ENCODE data around the gene MARS1. TPM values are rescaled to one million over a fixed set of nuclear protein-coding genes. Genes with fewer than 3 reads are reported as not detected.

Gene MARS1
- total RNA-seq, 1 donor from 2014 or later = 350 TPM

DNA sequence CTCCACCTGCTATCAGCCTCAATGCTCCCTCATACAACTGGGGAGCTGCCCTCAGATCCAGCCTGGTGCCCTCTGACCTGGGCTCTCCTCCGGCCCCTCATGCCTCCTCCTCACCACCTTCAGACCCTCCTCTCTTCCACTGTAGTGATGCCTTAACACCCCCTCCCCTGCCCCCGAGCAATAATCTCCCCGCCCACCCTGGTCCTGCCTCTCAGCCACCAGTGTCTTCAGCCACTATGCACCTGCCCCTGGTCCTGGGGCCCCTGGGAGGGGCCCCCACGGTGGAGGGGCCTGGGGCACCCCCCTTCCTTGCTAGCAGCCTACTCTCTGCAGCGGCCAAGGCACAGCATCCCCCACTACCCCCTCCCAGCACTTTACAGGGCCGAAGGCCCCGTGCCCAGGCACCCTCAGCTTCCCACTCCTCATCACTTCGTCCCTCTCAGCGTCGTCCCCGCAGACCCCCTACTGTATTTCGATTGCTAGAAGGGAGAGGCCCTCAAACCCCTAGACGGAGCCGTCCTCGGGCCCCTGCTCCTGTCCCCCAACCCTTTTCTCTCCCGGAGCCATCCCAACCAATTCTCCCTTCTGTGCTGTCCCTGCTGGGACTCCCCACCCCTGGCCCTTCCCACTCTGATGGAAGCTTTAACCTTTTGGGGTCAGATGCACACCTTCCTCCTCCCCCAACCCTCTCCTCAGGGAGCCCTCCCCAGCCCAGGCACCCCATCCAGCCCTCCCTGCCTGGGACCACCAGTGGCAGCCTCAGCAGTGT lies 37.9 kb downstream of the MARS1 start:
- Mint-ChIP-seq H3K27ac (ENCODE audit: unreplicated experiment) (peak overlapping the region; percentile 45), H3K4me1 (ENCODE audit: low read depth) (peaks cover 46% of the 10 kb centered on the region), H3K27me3 (ENCODE audit: low read depth) (no peaks in the 10 kb centered on the region), H3K36me3 (ENCODE audit: low read depth) (peaks cover 19% of the 10 kb centered on the region), H3K9me3 (ENCODE audit: low read depth) (no peaks in the 10 kb centered on the region), H3K4me3 (ENCODE audit: unreplicated experiment) (no peak overlapping the region)
- TF ChIP-seq, protein P1, sequence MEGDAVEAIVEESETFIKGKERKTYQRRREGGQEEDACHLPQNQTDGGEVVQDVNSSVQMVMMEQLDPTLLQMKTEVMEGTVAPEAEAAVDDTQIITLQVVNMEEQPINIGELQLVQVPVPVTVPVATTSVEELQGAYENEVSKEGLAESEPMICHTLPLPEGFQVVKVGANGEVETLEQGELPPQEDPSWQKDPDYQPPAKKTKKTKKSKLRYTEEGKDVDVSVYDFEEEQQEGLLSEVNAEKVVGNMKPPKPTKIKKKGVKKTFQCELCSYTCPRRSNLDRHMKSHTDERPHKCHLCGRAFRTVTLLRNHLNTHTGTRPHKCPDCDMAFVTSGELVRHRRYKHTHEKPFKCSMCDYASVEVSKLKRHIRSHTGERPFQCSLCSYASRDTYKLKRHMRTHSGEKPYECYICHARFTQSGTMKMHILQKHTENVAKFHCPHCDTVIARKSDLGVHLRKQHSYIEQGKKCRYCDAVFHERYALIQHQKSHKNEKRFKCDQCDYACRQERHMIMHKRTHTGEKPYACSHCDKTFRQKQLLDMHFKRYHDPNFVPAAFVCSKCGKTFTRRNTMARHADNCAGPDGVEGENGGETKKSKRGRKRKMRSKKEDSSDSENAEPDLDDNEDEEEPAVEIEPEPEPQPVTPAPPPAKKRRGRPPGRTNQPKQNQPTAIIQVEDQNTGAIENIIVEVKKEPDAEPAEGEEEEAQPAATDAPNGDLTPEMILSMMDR (IDR thresholded peaks at IDR 0.05) = no peak
- no peak for DNase-seq (ENCODE audit: low spot score)

DNA sequence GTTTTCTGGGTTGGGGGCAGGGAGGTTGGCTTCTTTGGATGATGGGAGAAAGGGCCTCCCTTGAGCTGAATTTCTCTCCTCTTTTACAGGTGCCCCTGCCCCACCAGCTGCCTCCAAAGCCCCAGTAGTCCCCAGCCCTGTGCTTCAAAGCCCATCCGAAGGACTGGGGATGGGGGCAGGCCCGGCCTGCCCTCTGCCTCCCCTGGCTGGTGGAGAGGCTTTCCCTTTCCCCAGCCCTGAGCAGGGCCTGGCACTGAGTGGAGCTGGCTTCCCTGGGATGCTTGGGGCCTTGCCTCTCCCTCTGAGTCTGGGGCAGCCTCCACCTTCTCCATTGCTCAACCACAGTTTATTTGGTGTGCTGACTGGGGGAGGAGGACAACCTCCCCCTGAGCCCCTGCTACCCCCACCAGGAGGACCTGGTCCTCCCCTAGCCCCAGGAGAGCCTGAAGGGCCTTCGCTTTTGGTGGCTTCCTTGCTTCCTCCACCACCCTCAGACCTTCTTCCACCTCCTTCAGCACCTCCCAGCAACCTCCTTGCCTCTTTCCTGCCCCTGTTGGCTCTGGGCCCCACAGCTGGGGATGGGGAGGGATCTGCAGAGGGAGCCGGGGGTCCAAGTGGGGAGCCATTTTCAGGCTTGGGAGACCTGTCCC lies 38.7 kb downstream of the MARS1 start:
- Mint-ChIP-seq H3K4me3 (ENCODE audit: unreplicated experiment) (no peak overlapping the region), H3K27me3 (ENCODE audit: low read depth) (no peaks in the 10 kb centered on the region), H3K36me3 (ENCODE audit: low read depth) (peaks cover 19% of the 10 kb centered on the region), H3K27ac (ENCODE audit: unreplicated experiment) (no peak overlapping the region), H3K4me1 (ENCODE audit: low read depth) (peaks cover 38% of the 10 kb centered on the region), H3K9me3 (ENCODE audit: low read depth) (no peaks in the 10 kb centered on the region)
- TF ChIP-seq, protein P1 (IDR thresholded peaks at IDR 0.05) = no peak
- DNase-seq (ENCODE audit: low spot score) = no peak

DNA sequence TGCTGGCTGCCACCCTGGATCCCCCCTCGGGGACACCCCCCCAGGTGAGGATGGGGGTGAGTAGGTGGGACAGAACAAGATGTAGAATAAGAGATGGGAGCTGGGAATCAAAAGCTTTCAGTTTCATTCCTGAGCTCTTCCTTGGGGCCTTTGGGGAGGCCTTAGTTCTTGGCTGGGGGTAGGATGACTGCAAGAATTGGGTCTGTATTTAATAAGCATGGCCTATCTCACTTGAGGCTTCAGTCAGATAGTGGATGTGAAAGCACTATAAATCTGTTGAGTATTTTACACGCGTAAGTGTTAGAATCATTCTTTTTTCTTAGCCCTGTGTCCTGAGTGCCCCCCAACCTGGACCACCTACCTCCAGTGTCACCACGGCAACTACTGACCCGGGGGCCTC lies 39.3 kb downstream of the MARS1 start:
- DNase-seq (ENCODE audit: low spot score) = no peak
- Mint-ChIP-seq H3K4me1 (ENCODE audit: low read depth) (peaks cover 32% of the 10 kb centered on the region), H3K27me3 (ENCODE audit: low read depth) (no peaks in the 10 kb centered on the region), H3K9me3 (ENCODE audit: low read depth) (no peaks in the 10 kb centered on the region), H3K36me3 (ENCODE audit: low read depth) (peaks cover 24% of the 10 kb centered on the region), H3K4me3 (ENCODE audit: unreplicated experiment) (no peak overlapping the region), H3K27ac (ENCODE audit: unreplicated experiment) (peak overlapping the region; percentile 27)
- TF ChIP-seq, protein P1 (IDR thresholded peaks at IDR 0.05) = no peak

DNA sequence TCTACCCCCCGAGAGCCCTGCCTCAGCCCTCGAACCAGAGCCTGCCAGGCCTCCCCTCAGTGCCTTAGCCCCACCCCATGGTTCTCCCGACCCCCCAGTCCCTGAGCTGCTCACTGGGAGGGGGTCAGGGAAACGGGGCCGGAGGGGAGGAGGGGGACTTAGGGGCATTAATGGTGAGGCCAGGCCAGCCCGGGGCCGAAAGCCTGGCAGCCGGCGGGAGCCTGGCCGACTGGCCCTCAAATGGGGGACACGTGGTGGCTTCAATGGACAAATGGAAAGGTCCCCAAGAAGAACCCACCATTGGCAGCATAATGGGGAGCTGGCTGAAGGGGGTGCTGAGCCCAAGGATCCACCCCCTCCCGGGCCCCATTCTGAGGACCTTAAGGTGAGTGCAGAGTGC lies 40.3 kb downstream of the MARS1 start:
- TF ChIP-seq, protein P1 (IDR thresholded peaks at IDR 0.05) = no peak
- Mint-ChIP-seq H3K27me3 (ENCODE audit: low read depth) (no peaks in the 10 kb centered on the region), H3K4me3 (ENCODE audit: unreplicated experiment) (no peak overlapping the region), H3K9me3 (ENCODE audit: low read depth) (no peaks in the 10 kb centered on the region), H3K27ac (ENCODE audit: unreplicated experiment) (no peak overlapping the region), H3K4me1 (ENCODE audit: low read depth) (peaks cover 28% of the 10 kb centered on the region), H3K36me3 (ENCODE audit: low read depth) (peaks cover 34% of the 10 kb centered on the region)
- DNase-seq (ENCODE audit: low spot score) = no peak

DNA sequence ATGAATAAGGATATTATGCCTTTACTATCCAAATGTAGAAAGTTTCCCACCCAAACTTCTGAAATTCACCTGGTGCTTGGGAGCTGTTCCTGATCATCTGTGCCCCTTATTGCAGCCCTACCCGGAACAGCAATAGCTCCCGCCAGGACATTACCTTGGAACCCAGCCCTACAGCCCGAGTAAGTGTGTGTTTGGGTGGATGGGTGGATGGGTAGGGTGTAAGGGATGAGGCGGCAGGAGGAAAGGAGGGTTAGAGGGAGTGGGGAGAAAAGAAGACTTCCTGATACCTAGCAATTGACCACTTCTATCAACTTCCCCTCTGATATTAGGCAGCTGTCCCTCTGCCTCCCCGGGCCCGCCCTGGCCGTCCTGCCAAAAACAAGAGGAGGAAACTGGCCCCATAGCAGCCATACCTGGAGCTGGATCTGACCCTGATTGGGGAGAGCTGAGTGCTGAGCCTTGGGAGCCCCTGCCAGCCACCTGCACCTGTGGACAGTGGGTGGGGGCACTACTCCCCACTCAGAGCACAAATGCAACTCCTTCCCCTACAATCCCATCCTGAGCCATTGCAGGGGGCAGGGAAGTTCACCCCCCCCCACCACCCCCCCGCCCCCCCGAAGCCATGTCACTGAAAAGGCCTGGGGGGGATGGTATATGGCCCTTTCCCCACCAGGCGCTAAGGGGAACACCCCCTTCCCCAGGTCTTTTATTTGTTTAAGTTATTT lies 41.1 kb downstream of the MARS1 start:
- Mint-ChIP-seq H3K36me3 (ENCODE audit: low read depth) (peaks cover 35% of the 10 kb centered on the region), H3K27me3 (ENCODE audit: low read depth) (no peaks in the 10 kb centered on the region), H3K4me3 (ENCODE audit: unreplicated experiment) (no peak overlapping the region), H3K9me3 (ENCODE audit: low read depth) (no peaks in the 10 kb centered on the region), H3K4me1 (ENCODE audit: low read depth) (peaks cover 20% of the 10 kb centered on the region), H3K27ac (ENCODE audit: unreplicated experiment) (peak overlapping the region; percentile 59)
- TF ChIP-seq, protein P1 (IDR thresholded peaks at IDR 0.05) = no peak
- no peak for DNase-seq (ENCODE audit: low spot score)

Measured in chondrocyte (in vitro differentiated cells).